NCI-H1105 (cell line): ENCODE data around the gene MFGE8.

Experiments used
- DNase-seq: peaks from one replicate; lab custom pipeline; 2025; lab: John Stamatoyannopoulos, UW

Gene MFGE8

DNA sequence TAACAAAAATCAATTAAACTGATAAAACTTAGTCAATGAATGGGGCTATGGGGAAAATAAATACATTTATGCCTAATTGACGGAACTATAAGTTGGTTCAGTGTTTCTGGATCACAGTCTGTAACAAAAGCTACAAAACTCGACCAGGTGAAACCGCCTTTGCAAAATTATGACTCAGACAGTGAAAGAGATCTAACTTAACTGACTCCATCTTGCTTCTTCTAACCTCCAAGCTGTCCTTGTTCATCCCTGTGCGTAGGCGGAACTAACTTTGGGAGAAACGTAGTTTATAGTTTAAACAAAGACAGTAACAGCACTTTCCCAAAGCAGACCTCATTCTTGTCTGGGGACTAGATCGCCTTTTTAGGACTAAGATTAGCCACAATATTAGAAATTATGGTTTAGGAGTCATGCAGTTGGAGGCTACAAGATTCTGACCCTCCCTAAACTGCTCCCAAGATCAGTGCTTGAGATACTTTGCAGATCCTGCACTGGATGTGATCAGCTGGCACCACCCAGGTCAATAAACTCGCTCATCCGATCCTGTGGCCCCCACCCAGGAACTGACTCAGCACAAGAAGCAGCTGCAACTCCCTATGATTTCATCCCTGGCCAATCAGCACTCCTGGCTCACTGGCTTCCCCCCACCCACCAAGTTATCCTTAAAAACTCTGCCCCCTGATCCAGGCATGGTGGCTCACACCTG, 7.2 kb upstream of the MFGE8 start:
- DNase-seq: no peak

- peak; percentile 15 for DNase-seq
These were observed 5.6 kb upstream of the MFGE8 start for GRCh38 chr15:88918738-88919137.

- DNase-seq: no peak
These were observed 4.6 kb upstream of the MFGE8 start for GRCh38 chr15:88917760-88918159.

DNA sequence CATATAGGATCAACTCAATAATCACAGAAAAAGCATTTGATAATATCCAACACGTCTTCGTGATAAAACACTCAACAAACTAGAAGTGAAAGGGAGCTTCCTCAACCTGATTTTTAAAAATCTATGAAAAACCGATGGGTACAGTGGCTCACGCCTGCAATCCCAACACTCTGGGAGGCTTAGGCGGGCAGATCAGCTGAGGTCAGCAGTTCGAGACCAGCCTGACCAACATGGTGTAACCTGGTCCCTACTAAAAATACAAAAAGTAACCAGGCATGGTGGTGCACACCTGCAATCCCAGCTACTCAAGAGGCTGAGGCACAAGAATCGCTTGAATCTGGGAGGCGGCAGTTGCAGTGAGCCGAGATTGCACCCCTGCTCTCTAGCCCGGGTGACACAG, 2.2 kb upstream of the MFGE8 start:
- no peak for DNase-seq

- DNase-seq: no peak
These were observed 631 bp upstream of the MFGE8 start for GRCh38 chr15:88913850-88914169.

- no peak for DNase-seq
These were observed 668 bp downstream of the MFGE8 start for GRCh38 chr15:88912500-88912921.

- DNase-seq: no peak
These were observed 1.4 kb downstream of the MFGE8 start for GRCh38 chr15:88911766-88912118.

DNA sequence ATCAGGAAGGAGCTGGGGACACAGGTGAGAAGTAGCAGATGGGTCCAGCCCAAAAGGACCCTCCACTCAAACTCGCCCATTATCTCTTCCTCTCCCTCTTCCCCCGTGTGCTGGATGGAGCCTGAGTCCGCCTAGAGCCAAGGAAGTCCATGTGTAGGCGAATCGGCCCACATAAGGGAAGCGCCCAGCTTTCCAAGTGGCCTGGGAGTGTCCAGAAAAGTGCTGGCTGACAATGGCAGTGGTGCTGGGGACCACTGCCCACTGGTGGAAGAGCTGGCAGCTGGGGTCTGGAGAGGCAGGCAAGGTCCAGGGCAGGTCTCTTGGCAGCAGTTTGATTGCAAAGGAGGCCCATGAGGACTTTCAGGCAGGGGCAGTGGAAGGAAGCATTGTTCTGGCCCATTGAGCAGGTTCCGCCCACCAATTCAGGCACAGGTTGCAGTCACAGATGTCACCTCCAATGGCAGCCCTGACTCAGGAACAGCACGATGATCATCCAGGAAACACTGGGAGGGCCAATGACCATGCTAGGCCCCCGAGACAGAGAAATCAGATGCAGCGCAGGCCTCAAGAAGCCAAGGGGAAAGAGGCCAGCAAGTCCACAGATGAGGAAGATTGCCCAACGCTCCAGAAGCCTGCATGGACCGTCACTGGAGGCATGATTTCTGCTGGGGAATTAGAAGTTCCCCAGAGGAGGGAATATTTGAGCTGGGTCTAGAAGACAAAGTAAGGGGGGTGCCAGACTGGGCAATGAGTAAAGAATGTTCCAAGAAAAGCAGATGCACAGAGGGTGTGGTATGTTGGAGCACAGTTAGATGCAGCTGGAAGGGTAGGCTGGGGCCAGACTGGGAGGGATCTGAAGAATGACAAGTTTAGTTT, 3.0 kb downstream of the MFGE8 start:
- no peak for DNase-seq

- DNase-seq: no peak
These were observed 4.2 kb downstream of the MFGE8 start for GRCh38 chr15:88908697-88909621.

DNA sequence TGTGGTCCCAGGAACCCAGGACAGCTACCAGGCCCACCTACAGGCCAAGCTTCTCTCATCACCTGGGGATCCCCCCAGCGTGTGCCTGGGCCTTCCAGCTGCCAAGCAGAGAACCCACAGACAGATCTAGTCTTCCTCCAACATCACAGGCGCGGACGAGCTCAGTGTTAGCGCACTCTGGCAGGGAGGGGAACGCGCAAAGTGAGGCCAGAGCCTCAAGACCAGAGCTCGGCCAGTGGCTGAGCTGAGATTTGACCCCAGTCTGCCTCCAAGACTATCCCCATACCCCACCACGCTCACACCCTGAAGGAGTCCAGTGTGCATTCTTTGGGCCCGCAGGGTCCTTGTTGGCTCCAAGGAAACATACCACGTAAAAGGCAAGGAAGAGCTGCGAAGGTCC, 5.1 kb downstream of the MFGE8 start:
- DNase-seq: no peak

DNA sequence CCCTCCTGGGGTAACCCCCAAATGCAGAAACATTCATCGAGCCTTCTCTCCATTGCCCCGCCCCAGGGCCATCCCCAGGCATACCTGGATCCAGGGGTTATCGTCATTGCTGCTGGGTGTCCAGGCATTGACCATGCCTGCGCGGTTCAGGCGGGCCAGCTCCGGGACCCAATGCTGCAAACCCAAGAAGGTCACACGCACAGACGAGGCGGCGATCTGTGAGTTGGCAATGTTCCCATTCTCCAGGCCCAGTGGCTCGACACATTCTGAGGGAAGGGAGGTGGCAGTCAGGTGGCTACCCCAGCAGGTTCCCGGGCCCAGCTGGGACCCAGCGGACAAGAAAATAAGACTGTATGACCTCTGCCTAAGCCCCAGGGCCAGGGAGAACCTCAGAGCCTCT, 6.1 kb downstream of the MFGE8 start:
- no peak for DNase-seq

GRCh38 chr15:88906551-88906950, 6.6 kb downstream of the MFGE8 start:
- DNase-seq: no peak

DNA sequence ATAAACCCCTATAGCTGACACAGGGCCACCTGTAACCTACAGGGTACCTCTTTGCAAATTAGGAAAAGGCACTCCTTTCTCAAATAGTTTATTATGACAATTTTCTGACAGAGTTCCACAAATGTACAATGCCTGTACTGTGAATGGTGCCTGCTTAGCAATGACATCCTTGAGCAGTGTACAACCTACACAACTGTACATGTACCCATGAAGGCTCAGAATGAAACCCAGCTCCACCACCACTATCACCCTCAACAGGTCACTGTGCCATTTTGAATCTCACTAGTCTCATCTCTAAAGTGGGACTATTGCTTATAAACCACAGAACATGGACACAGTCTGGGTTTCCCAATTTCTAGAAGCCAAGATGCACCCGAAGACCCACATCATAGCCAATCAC, 7.0 kb downstream of the MFGE8 start:
- DNase-seq: no peak

DNA sequence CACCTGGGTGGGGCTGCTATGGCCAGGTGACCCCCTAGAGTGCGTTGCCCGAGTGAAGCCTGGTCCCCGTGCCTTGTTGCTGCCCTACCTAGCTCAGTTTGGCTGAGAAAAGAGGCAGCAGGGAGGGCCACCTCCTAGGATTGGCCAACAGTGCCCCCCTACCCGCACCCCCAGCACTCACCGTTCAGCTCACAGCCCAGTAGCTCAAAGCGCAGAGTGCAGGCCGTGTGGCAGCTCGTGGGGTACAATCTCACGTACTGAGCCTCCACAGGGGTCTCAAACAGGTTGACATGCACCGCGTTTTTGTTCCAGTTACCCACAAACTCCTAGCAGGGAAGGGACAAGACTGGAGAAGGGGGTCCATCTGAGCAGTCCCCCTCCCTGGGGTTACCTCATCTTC, 7.6 kb downstream of the MFGE8 start:
- no peak for DNase-seq

GRCh38 chr15:88904624-88905327, 8.4 kb downstream of the MFGE8 start:
- peak; percentile 17 for DNase-seq

- no peak for DNase-seq
These were observed 8.9 kb downstream of the MFGE8 start for GRCh38 chr15:88904257-88904623.

- no peak for DNase-seq
These were observed 10.3 kb downstream of the MFGE8 start for GRCh38 chr15:88902846-88903245.

DNA sequence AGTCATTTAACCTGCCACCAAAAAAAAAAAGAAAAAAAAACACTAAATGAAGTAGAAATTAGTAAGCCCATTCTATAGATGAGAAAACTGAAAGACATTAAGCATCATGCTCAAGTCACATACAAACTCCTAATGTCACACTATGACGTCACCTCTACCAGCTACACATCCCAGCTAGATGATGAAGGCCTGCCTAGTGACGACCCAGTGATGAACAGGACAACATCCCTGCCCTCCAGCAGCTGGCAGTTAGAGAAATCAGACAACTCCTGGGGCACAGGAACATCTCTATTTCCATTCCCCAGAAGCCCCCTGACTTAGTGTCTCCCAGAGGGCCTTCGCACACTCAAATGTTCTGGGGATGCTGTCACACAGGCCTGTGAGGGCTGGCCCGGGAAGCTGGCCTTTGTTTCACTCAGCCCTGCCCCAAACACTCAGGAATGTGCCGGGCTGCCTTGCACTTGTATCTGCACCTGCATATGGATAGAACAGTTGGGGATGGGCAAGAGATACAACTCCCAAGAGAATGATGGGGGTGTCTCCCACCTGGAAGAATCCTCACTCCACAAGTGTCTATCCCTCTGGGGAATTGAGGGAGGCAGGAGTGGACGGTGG, 10.9 kb downstream of the MFGE8 start:
- no peak for DNase-seq

DNA sequence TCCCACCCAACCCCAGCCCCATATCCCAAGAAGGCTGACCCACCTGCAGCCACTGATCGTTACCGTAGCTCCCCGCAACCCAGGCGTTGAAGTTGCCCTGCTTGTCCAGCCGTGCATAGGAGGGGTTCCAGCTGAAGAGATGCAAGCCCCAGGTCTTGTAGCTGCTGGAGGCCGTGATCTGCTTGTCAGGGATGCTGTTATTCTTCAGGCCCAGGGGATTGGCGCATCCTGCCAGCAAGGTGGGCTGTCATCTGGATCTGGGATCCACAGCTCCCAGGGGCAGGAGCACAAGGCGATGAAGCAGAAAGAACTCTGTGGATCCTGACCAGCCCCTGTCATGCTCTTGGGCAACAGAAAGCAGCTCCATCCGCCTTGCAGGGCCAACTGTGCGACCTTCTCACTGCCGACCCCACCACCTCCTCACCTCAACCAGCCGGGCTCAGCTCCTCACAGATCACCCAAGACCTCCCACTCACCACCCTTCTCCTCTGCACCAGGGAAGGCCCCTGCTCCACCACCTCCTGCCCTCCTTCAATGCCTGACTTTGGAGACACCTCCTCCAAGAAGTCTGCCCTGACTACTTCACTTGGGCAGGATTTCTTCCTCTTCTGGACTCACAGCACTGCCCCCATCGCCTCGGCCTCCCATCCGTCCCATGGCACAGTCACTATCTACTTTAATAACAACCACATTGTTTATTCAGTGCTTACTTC, 11.5 kb downstream of the MFGE8 start:
- DNase-seq: no peak

DNA sequence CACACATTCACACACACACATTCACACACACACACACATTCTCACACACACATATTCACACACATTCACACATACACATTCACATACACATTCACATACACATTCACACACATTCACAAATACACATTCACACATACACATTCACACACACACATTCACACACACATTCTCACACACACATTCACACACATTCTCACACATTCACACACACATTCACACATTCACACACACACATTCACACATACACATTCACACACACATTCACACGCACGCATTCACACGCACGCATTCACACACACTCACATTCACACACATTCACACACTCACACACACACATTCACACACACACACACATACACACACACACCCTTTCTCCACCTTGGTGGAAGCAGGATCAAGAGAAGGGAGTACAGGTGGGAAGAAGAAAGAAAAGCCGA, 12.2 kb downstream of the MFGE8 start:
- no peak for DNase-seq
